DMS79 treated with DMSO at 0.1 percent for 48 hours (cell line): ENCODE measurements around the gene DCANP1.
"Not testable (repeated sequence)": the region's sequence is repeated elsewhere in the genome, so short reads cannot be mapped to it uniquely, and the experiment has no call there.

Source experiments
- DNase-seq: peaks from one replicate; lab custom pipeline; 2025; lab: John Stamatoyannopoulos, UW

The DCANP1 gene, protein sequence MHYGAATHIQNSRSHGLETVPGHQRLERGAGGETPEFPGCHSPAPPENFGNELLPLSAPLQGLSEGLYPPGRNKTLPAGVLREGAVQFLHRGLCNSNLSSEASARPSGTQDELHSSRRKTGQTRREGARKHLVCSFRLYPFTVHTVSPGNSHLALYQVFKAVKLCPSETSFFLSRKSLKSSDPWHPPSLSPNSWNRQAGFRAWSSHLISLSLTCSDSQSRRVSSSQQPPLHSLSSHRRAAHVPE

DNA sequence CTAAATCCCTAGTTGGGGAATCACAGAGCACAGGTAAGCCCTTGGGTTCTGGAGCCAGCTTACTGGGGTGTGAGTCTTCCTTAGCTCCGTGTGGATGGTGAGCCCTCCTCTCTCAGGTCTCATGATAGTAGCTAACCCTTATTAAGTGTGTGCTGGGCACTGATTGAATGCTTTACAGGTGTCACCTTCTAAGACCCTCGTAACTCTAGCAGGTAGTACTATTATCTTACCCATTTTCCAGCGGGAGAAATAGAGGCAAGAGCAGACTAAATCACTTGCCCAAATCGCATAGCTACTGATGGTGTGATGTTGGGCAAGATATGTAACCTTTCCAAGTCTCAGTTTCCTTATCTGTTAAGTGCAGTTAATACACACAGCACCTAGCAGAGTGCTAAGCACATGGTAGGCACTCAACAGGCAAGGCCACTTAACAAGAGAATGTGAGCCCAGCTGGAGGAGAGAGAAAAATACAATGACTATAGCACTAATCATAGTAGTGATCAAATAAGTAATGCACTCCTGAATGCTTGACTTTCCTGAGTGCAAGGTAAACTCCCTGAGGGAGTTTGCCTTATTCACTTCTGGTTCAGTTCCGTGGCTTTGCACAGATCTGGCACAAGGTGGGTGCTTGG is at the start of gene DCANP1:
Gene DCANP1, minus strand, starts transcription at position 51 of the 632 bp plus-strand sequence. CDS start 240 bp downstream, outside the sequence.
- DNase-seq, result peak; percentile 2

DNA sequence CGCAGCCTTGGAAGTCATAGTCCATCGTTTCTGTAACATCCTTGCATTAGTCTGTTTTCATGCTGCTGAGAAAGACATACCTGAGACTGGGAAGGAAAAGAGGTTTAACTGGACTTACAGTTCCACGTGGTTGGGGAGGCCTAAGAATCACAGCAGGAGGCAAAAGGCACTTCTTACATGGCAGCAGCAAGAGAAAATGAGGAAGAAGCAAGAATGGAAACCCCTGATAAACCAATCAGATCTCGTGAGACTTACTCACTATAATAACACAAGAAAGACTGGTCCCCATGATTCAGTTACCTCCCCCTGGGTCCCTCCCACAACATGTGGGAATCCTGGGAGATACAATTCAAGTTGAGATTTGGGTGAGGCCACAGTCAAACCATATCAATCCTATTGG is 48.4 kb upstream of the DCANP1 start:
- DNase-seq, result not testable (repeated sequence)

DNA sequence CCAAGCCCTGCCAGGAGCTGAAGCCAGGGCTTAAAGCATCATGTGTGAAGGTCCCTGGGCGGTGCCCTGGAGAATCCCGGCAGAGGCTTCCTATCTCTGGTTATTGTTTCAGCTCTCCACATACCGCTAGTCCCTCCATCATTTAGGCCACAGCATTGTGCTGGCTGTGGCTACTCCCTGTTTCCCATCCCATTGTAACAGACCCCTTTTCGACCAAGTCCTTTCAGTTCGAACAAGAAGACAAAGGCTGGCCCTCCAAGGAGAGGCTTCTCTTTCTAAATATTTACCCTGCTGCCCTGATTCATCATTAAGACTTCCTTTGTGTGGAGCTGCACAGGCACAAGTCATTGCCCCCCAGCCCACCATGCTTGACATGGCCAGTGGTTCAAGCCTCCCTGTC is 47.0 kb upstream of the DCANP1 start:
- no peak for DNase-seq

DNA sequence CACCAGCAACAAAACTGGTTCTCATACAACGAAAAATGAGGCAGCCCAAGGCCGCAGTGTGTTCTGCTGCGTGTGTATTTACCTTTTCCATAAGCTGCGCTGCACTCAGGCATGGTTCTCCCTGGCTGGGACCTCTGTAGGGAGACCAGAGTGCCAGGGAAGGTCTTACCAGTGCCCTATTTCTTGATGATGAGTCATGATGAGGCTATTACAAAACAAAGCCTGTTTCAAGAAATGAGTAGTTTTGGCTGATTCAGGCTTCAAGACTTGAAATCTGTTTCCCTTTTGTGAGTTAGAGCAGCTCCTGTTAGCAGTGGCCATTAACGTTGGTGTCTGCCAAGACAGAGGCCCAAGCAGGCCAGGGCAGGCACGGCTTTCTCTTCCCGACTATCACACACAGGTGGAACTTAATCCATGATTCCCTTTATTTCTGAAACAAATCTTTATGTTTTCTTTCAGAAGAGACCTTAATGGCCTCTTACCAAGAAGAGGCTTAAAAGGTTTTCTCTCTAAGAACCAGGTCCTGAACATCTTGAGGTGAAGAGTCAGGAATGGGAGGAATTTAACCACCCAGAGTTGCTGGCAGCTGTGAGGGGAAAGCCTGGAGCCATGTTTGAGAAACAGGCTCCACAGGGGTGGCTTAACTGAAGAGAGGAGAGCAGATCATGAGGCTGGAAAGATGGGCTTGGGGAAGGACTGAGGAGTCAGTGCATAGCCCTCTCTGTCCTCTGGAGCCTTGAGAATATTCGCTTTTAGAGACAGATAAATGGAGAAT is 46.4 kb upstream of the DCANP1 start:
- DNase-seq, result peak; percentile 48

DNA sequence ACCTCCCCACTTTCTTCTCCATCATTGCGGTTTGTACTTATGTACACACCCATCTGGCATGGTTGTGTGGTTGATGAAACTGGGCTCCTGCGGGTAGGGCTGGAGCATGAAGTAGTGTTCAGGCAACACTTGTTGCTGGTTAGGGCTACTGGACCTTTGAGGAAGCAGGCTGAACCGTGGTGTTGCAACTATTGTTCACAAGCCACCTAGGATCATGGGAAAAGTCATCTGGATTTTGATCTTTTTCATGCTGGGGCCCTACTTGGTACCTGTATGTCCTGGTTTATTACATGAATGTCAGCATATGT is 45.1 kb upstream of the DCANP1 start:
- DNase-seq, result no peak

DNA sequence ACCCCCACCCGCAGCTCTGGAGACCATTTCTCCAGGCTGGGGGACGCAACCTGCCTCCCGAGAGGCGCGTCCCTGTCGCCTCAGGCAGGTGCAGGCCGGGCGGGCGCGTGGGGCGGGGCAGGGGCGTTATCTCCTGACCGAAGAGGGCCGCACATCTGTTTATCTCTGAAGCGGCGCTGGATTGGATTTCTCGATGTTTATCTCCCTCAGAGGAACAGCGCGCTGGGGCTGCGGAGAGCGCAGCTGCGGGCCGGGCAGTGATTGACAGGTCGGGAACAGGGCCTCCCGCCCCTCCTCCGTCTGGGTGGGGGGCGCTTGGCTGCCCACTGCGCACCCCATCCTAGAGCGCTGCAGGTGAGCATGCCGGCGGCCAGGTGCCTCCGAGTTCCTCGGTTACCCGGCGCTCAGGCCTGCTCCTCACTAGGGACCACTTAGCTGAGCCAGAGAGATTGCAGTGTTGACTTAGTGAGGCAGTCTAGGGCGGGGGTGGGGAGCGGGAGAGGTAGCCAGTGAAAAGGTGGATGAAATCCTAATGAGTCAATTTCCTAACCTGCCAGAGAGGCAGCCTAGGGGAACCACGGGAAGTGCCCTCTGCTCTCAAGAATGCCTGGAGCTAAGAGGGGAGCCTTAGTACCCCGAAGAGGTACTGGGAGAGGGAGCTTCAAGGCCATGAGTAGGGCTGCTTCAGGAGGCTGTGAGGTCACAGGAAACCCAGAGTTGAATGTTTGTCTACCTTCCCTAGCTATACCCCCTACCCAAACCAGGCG is 44.6 kb upstream of the DCANP1 start:
- DNase-seq, result peak; percentile 55

DNA sequence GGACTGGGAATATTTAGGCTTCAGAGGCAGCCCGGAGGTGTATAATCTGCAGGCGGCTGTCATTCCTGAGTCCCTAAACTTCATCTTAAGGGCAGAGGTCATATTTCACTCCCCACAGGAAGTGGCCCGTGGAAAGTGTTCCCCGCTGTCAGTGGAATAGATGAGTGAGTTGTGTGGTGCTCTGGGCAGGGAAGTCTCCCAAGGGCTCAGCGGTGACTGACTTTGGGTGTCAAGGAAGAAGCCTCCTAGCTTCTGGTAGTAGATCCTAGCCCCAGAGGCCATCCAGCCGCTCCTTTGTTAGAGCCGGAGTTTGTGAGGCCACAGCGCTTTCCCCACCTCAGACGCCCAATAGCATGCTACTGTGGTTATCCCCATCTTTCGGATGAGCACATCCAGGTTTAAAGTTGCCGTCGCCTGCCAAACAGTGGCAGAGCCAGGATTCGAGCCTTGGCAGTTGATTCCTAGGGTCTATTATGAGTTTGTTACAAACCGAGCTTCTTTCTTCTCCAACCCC is 43.9 kb upstream of the DCANP1 start:
- no peak for DNase-seq

DNA sequence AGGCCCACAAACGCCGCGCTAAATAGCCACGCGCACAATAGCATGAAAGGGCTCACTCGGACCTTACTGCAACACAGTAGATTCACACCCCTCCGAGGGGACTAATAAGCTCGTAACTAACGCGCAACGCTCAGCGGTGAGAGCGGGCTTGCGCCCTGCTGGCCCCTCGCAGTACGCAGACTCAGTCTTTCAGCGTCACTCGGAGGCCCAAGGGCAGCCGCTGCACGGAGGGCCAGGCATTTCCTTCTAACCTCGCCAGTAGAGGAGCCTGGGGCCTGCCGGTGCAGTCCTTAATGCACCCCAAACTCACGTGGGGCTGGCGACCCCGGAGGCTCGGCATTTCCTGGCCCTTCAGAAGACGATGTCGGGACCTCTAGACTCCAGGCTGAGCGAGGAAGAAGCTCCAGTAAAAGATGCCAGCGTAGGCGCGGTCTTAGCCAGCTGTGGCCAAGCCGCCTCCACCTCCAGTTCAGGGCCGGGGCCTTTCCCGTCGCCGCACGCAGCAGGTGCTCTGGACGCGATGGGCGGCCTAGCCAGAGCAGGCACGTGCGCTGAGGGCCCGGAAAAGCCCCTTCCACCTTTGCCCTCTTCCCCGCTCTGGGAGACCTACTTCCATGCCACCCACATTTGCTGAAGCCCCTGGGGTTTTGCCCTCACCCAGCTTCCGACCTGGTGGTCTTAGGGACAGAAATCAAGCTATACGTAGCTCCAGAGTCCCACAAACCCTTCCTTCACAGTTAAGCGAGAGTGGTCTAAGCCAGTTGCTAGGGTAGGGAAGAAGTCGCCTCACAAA is 43.3 kb upstream of the DCANP1 start:
- DNase-seq, result no peak

DNA sequence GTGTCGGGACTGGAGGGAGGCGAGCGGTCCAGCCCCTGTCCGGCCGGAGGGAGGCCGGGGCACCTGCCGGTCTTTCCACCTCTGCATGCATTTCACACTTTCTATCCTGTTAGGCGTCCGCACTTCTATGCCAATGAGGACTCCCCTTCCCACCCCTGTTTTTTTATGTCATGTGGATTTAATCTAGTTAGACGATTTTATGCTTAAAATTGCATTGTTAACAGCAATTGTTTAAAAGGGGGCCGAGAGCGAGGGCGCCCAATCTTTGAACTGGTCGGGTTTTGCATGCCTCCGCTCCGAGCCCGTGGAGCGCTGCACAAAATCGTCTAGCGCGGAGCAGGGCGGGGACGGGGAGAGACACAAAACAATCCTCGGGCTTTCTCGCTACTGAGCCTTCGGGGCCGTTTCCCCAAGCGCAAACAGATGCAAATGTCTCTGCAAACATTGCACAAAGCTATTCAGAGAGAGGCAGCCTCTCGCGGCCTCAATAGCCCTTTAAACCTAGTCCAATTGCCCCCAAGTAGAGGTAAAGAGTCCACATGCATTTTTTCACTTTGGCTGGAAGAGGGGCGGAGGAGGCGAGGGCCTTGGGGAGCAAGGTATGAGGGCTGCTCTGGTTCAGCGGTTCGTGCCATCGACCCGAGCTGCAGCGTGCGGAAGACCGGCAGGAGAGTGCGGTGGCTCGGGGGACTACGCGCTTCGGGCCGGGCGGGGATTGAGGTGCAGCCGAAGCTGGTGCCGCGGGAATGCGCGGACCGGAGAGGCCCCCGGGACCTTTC is 42.5 kb upstream of the DCANP1 start:
- no peak for DNase-seq

DNA sequence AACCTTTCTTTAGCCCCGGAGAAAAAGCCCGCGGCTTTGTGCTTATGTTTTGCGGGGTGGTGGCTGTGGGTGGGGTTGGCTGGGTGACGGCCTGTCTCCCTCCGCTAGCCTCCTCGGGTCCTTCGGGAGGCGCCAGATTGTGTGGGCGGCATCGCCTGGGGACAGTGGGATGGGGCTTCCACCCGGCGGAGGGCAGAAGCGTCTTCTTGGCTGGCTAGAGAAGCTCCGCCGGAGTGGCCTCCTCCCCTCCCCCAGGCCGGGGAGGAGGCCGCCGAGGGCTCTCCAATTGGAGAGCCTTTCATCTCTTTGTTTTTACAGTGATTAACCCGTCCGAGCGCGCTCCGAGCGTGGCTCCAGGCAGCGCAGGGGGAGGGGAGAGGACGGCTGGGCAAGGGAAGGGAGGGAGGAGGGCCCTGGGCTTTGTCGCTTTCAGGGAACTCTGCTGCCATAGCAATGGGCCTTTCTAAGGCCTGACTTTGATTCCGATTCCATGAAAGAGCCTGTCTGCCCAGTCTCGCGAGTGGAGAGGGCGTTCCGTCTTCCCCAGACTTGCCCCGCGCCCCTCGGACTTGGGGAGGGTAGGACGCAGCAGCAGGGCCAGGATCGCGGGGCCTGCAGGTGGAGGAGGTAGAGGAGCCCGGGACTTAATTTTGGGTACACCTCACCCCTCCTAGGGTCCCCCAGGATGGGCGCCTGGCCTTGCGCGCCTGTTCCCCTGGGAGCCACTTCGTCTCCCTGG is 41.7 kb upstream of the DCANP1 start:
- peak; percentile 64 for DNase-seq

DNA sequence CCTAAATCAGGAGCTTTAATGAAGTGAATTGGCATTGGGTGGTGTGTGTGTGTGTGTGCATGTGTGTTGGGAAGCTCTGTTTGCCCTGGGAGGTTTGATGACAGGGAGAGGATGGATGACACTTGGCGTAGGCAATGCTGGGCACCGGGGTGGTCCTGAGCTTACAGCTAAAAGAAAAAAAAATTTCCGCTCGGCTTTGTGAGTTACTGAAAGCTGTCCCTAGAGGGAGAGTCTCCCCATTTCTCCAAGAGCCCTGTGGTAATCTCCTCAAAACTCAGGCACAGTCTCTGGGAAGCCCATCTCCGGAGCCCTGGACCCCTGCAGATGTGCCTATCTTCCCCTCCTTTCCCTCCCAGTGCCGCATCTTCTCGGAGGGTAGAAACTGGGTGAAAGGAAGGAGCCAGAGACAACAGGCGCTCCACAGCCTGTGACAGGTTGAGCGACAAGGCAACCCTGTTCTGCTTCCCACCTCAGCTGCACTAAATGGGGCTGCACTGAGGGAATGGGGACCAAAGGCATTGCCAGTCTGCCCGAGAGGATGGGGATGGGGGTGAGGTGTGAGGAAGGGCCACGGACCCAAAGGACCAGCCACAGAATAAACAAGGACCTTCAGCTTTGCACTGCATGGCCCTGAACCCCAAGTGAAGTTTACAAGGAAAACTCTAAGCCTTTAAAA is 40.8 kb upstream of the DCANP1 start:
- no peak for DNase-seq

DNA sequence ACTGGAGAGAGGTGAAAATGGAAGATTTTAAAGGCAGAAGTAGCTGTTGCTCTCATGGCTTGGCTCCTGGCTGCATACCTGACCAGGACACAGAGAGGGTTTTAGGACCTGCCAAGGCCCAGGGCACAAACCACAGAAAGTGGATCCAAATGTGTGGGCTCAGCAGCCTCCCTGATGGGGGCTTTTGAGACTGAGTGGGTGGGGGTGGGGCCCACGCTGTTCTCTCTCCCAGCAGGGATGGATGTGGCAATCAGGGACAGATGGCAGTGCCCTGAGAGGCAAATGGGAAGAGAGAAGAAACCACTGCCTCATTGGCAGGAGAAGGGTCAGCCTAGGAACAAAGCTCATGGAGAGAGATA is 39.9 kb upstream of the DCANP1 start:
- no peak for DNase-seq

DNA sequence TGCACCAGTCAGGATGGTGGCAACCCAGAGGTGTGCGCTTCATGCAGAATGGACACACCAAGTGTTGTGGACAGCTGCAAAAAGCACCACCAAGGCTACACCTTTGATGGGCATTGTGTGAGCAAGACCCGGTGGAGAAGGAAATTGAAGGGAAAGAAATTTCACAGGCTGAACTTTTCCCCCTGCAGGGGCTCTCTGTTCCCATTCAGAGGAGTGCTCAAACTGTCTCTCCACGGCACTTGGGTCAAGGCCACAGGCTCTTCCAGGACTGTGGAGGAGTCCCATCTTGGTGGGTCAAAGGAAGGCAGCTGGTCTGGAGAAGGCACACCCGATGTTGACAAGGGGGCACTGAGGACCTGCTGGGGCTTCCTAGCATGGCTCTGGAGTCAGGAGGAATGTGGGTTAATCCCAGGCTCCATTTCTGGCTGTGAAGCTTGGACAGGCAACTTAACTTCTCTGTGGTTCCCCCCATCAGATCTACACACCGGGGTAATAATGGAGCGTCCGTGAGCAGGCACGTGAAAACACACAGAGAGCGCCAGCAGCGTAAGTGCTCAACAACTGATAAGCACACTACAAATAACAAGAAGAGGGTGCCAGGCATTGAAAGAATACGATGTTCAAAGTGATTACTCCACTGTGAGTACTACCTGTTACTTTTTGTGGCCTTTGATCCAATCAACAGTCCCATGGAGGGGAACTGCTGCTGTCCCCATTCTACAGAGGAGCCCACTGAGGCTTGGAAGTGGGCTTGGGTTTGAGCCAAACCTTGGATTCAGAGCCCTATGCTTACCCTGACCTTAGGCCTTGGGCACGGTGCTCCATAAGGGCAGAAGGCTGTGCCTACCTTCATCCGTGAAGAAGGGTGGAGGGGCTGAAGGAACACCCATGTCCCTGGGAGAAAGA is 39.2 kb upstream of the DCANP1 start:
- DNase-seq, result no peak

DNA sequence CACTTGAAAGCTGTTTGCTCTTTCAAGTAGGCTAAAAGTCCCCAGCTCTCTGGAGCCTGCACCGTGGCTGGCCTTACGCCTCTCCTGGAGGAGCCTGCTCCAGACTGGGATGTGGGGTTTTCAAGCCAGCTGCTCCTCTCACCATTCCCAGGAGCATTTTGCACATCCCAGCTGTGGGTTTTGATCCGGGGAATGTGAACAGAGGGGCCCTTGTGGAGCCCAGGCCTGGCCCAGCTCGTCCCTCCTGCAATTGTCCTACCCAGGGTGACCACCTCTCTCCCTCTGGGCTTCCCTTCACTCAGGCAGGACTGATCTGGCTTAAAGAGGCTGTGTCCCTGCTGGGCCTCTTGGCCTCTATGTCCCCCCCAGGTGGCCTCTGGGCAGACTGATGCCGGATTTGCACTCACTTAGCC is 37.5 kb upstream of the DCANP1 start:
- DNase-seq, result no peak

DNA sequence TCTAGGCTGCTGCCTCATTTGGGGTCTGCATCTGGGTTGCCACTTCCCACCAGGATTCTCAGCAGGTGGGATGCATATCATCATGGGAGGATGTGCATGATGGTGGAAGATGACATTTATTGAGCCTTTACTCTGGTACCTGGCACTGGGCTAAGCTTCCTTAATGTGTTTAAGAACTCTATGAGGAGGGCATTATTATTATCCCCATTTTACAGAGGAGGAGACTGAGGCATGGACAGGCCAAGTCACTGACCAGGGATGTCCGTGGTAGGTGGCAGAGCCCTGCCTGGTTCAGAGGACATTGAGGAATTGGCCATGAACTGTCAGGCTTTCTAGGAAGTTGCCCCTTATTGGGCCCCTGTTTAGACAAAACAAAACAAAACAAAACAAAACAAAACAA is 36.1 kb upstream of the DCANP1 start:
- no peak for DNase-seq

DNA sequence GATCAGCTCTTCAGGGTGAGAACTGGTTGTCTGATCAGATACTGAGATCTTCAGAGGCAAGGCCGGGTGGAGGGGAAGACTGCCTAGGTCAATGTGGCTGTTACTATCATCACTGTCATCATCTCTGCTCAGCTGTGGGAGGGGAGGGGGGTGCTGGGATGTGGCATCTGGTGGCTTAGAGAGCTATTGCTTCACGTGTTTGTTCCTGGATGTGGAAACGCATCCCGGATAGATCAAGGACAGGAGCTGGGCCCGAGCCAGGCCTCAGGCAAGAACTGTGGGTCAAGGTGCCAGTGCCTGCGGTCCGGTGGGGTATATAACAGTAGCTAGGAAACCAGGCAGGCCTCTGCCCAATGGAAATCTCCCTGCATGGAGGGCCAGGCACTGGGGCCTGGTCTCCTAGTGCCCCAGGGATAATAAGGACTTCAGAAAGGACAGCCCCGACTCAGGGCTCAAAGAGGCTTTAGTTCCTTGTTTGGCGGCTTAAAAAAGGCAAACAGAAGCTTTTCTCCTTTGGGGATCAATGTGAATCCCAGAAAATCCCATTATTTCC is 35.3 kb upstream of the DCANP1 start:
- no peak for DNase-seq

DNA sequence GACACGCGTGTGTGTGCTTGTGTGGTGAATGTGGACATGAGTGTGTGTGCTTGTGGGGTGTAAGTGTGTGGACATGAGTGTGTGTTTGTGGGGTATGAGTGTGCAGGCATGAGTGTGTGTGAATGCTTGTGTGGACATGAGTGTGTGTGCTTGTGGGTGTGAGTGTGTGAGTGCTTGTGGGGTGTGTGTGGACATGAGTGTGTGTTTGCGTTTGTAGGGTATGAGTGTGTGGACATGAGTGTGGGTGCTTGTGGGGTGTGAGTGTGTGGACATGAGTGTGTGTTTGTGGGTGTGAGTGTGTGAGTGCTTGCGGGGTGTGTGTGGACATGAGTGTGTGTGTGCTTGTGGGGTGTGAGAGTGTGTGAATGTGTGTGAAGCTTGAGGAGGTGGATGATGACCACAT is 34.8 kb upstream of the DCANP1 start:
- no peak for DNase-seq

DNA sequence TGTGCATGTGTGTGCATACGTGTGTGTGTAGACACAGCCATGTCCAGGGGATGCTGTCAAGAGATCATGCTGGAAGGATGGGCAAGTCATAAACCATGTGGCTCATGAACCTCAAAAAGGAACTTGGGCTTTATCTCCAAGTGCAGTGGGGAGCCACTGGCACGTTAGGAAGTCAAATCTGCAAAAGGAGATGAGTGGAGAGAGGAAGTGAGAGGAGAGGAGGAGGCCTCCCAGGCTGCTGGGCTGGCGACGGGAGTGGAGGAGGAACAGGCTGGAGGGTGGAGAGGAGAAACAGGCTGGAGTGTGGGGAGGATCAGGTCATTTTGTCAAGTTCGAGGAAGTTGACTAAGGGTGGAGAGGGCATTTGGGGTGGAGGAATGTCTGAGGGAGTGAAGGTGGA is 34.2 kb upstream of the DCANP1 start:
- no peak for DNase-seq
